ENCODE measurements around the gene GCSAM. TPM values are rescaled to one million over a fixed set of nuclear protein-coding genes. Genes with fewer than 3 reads are reported as not detected.

Gene GCSAM
- total and polyA plus RNA-seq, 2 donors (not counting 1 experiment from before 2014, with no cell fraction given), result 14.9 to 24.6 TPM

DNA sequence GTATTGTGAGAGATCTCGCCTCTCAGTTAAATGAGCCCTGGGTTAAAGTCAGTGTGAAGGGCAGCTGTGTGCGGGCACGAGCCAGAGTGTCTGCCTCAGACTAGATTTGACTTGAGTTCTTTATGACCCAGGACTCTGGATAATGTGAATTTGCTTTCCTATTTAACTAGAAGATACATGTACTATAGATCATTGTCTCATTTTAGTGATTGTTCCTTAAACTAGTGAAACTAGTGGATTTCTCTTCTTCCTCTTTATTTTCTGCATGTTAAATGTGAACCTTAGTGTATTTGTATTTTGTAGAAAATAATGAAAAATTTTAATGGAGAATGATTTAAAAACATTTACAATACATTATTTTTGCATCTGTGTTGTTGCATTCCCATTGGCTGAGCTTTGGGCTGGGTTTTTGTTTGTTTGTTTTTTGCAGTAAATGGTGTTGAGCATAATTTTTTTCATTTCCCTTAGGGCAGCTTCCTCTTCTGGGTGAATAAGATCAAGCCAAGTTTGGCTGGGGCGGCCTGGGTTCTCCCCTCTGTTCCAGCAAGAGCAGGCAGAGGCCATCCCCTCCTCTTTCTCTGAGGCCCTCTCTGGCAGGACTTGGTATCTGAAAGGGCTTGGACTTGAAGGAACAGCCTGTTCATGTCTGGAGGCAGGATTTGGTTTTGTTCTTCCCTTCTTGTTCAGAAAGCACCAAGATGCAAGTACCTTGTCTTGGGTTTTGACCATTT is 15.0 kb downstream of the GCSAM start:
- DNase-seq (peak; percentile 82), ATAC-seq (ENCODE audit: low read depth) (peak; percentile 62)
- ChIA-PET POLR2A (interaction anchor here (0.7 to 1.2 kb wide), 3 partner anchors 10 to 341 kb away, joined by 3 to 7 read pairs (median 4); no protein-coding TSS in a partner anchor), CTCF (interaction anchor here (1.2 to 3.9 kb wide), 4 partner anchors 15 to 402 kb away, joined by 3 to 36 read pairs (median 6); partner anchors contain the start of genes GCSAM and SLC9C1)
- Histone ChIP-seq H3K4me2 (replicated peaks; ENCODE audit: low read depth, low read length, poor library complexity, severe bottlenecking) (peak overlapping the region; percentile 56), H3K27ac (ENCODE audit: low read length in 2 of 2) (peak overlapping the region; percentile 67 to 78), H4K20me1 (ENCODE audit: control insufficient read depth, insufficient read depth, low read length, poor library complexity, severe bottlenecking) (no peaks in the 10 kb centered on the region), H3K9ac (ENCODE audit: low read length) (no peak overlapping the region), H3K27me3 (replicated peaks in 1 of 4; ENCODE audit: control extremely low read depth in 1 of 4, control insufficient read depth in 3 of 4, insufficient read depth in 4 of 4, low read length in 3 of 4) (no peaks in the 10 kb centered on the region), H3K36me3 (replicated peaks in 1 of 2; ENCODE audit: control extremely low read depth in 1 of 2, control insufficient read depth in 1 of 2, extremely low read depth in 1 of 2, insufficient read depth in 2 of 2, low read length in 1 of 2) (peaks cover 0 to 2% of the 10 kb centered on the region in 2 experiments), H2AFZ (ENCODE audit: insufficient read depth, low read depth, low read length, poor library complexity, severe bottlenecking) (no peak overlapping the region), H3K4me3 (ENCODE audit: control extremely low read depth in 1 of 5, extremely low read depth in 1 of 5, insufficient read depth in 1 of 5, low read depth in 2 of 5, low read length in 4 of 5) (peak overlapping the region in 1 of 5 experiments; percentile 18), H3K79me2 (ENCODE audit: control insufficient read depth, insufficient read depth, low read length) (no peaks in the 10 kb centered on the region), H3K9me3 (ENCODE audit: control extremely low read depth in 1 of 3, control insufficient read depth in 2 of 3, insufficient read depth in 1 of 3, low read length in 2 of 3) (no peaks in the 10 kb centered on the region), H3K4me1 (ENCODE audit: control insufficient read depth in 2 of 2, insufficient read depth in 2 of 2, low read length in 2 of 2) (peaks cover 94 to 95% of the 10 kb centered on the region in 2 donors)
- H3K9me3 Mint-ChIP-seq (ENCODE audit: insufficient read depth), result no peaks in the 10 kb centered on the region
- H3K4me1 Mint-ChIP-seq, result peaks cover 89% of the 10 kb centered on the region
- no peaks in the 10 kb centered on the region for H3K27me3 Mint-ChIP-seq
- 33% methylated on average over 2 of the region's 4 CpGs for WGBS (ENCODE audit: insufficient coverage)
- peak overlapping the region; percentile 79 for H3K4me3 Mint-ChIP-seq
- peak overlapping the region; percentile 86 for H3K27ac Mint-ChIP-seq
- TF ChIP-seq, protein P1, sequence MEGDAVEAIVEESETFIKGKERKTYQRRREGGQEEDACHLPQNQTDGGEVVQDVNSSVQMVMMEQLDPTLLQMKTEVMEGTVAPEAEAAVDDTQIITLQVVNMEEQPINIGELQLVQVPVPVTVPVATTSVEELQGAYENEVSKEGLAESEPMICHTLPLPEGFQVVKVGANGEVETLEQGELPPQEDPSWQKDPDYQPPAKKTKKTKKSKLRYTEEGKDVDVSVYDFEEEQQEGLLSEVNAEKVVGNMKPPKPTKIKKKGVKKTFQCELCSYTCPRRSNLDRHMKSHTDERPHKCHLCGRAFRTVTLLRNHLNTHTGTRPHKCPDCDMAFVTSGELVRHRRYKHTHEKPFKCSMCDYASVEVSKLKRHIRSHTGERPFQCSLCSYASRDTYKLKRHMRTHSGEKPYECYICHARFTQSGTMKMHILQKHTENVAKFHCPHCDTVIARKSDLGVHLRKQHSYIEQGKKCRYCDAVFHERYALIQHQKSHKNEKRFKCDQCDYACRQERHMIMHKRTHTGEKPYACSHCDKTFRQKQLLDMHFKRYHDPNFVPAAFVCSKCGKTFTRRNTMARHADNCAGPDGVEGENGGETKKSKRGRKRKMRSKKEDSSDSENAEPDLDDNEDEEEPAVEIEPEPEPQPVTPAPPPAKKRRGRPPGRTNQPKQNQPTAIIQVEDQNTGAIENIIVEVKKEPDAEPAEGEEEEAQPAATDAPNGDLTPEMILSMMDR (IDR thresholded peaks at IDR 0.05), result peak; percentile 40
- no peak for TF ChIP-seq EZH2 (IDR thresholded peaks at IDR 0.05; ENCODE audit: borderline replicate concordance, insufficient read depth, low read depth, low read length, poor library complexity, severe bottlenecking)
- intact Hi-C loops (cut with micrococcal nuclease), result loop anchor here (1.0 kb wide), 2 partner anchors 11 to 15 kb away; partner anchors contain the start of gene GCSAM

- peak overlapping the region; percentile 56 for H3K4me2 ChIP-seq (replicated peaks; ENCODE audit: low read depth, low read length, poor library complexity, severe bottlenecking)
- H3K4me1 Mint-ChIP-seq, result peaks cover 86% of the 10 kb centered on the region
- peaks cover 89 to 94% of the 10 kb centered on the region in 2 donors for H3K4me1 ChIP-seq (ENCODE audit: control insufficient read depth in 2 of 2, insufficient read depth in 2 of 2, low read length in 2 of 2)
Observed at GRCh38 chr3:112117415-112117814, 15.6 kb downstream of the GCSAM start.

More at GRCh38 chr3:112117415-112117814, 15.6 kb downstream of the GCSAM start:
- intact Hi-C loops (cut with micrococcal nuclease), result no loop called here
- Histone ChIP-seq H2AFZ (ENCODE audit: insufficient read depth, low read depth, low read length, poor library complexity, severe bottlenecking) (no peak overlapping the region), H3K36me3 (replicated peaks in 1 of 2; ENCODE audit: control extremely low read depth in 1 of 2, control insufficient read depth in 1 of 2, extremely low read depth in 1 of 2, insufficient read depth in 2 of 2, low read length in 1 of 2) (no peaks in the 10 kb centered on the region), H3K27me3 (replicated peaks in 1 of 4; ENCODE audit: control extremely low read depth in 1 of 4, control insufficient read depth in 3 of 4, insufficient read depth in 4 of 4, low read length in 3 of 4) (no peaks in the 10 kb centered on the region), H3K4me3 (ENCODE audit: control extremely low read depth in 1 of 5, extremely low read depth in 1 of 5, insufficient read depth in 1 of 5, low read depth in 2 of 5, low read length in 4 of 5) (no peak overlapping the region), H3K9ac (ENCODE audit: low read length) (no peak overlapping the region), H4K20me1 (ENCODE audit: control insufficient read depth, insufficient read depth, low read length, poor library complexity, severe bottlenecking) (no peaks in the 10 kb centered on the region), H3K79me2 (ENCODE audit: control insufficient read depth, insufficient read depth, low read length) (no peaks in the 10 kb centered on the region), H3K27ac (ENCODE audit: low read length in 2 of 2) (peak overlapping the region; percentile 46 to 69), H3K9me3 (ENCODE audit: control extremely low read depth in 1 of 3, control insufficient read depth in 2 of 3, insufficient read depth in 1 of 3, low read length in 2 of 3) (no peaks in the 10 kb centered on the region)
- Mint-ChIP-seq H3K27ac (peak overlapping the region; percentile 78), H3K27me3 (no peaks in the 10 kb centered on the region), H3K4me3 (peak overlapping the region; percentile 69), H3K9me3 (ENCODE audit: insufficient read depth) (no peaks in the 10 kb centered on the region)
- no peak for DNase-seq
- ChIA-PET POLR2A (interaction anchor here (1.0 to 1.2 kb wide), 2 partner anchors 10 to 214 kb away, joined by 4 to 7 read pairs; no protein-coding TSS in a partner anchor), CTCF (interaction anchor here (1.2 to 3.9 kb wide), 5 partner anchors 10 to 402 kb away, joined by 3 to 36 read pairs (median 4); partner anchors contain the start of genes GCSAM and SLC9C1)
- no peak for TF ChIP-seq EZH2 (IDR thresholded peaks at IDR 0.05; ENCODE audit: borderline replicate concordance, insufficient read depth, low read depth, low read length, poor library complexity, severe bottlenecking)
- TF ChIP-seq, protein P1 (IDR thresholded peaks at IDR 0.05), result no peak
- whole genome bisulfite sequencing (ENCODE audit: insufficient coverage), result 83% methylated on average over 1 of the region's 1 CpG
- no peak for ATAC-seq (ENCODE audit: low read depth)

Measured in B cell (primary cell).